VCaP (cell line): ENCODE data around the gene SLC9A8.

Experiments
- H3K27ac ChIP-seq: fragments of 450-650 bp; 2 replicates; pipeline ENCODE4 v1.5.1; 2017
- TF ChIP-seq, protein P1 (sequence below): fragments of 450-650 bp; conservative IDR thresholded peaks from 2 replicates; pipeline ENCODE4 v1.5.1; 2017; ENCODE audit warnings: mild to moderate bottlenecking, moderate library complexity

Gene SLC9A8

DNA sequence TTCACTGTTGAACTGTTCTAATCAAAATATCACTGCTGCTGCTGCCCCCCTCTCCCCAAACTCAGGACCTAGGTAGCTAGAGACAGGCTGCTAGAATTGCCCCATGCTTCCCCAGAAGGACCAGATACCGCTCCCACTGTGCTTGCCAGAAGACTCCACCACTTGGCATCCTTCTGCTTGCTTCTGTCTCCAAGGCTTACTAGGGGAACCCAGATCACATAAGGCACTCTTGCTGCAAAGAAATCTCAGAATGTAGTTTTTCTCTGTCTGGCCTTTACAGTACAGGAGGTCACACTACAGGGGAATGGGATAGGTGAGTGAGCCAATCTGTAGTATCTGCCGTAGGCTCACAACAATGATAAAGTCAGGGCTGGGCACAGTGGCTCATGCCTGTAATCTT is 21.5 kb upstream of the SLC9A8 start:
- TF ChIP-seq, protein P1, sequence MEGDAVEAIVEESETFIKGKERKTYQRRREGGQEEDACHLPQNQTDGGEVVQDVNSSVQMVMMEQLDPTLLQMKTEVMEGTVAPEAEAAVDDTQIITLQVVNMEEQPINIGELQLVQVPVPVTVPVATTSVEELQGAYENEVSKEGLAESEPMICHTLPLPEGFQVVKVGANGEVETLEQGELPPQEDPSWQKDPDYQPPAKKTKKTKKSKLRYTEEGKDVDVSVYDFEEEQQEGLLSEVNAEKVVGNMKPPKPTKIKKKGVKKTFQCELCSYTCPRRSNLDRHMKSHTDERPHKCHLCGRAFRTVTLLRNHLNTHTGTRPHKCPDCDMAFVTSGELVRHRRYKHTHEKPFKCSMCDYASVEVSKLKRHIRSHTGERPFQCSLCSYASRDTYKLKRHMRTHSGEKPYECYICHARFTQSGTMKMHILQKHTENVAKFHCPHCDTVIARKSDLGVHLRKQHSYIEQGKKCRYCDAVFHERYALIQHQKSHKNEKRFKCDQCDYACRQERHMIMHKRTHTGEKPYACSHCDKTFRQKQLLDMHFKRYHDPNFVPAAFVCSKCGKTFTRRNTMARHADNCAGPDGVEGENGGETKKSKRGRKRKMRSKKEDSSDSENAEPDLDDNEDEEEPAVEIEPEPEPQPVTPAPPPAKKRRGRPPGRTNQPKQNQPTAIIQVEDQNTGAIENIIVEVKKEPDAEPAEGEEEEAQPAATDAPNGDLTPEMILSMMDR = no peak
- no peak overlapping the region for H3K27ac ChIP-seq

DNA sequence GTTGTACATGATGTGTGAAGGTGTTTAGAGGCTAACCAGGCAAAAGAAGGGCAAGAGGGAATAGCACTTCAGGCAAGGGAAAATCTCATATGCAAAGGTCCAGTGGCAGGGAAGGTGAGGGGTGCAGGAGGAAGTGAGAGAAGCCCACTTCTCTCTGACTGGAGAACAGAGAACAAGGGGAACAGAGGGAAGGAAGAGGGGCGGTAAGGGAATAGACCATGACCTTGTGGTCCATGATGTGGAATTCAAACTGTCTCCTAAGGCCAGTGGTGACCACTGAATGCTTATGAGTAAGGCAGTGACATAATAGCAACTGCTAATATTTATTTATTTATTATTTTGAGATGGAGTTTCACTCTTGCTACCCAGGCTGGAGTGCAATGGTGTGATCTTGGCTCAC is 20.6 kb upstream of the SLC9A8 start:
- H3K27ac ChIP-seq = no peak overlapping the region
- TF ChIP-seq, protein P1 = no peak

DNA sequence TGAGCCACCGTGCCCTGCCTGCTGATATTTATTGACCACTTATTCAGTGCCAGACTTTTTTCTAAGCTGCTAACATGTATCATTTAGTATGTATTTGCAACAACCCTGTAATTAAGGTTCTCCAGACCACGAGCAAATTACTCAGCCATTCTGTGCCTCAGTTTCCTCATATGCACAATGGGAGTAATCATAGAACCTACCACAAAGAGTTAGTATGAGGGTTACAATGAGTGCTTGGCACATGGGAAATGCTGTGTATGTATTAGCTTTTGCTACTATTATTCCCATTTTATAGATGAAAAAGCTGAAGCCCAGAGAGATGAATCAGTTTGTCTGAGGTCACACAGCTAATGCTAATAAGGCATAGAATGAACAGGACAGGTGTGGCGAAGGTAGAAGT is 20.0 kb upstream of the SLC9A8 start:
- TF ChIP-seq, protein P1 = no peak
- no peak overlapping the region for H3K27ac ChIP-seq

DNA sequence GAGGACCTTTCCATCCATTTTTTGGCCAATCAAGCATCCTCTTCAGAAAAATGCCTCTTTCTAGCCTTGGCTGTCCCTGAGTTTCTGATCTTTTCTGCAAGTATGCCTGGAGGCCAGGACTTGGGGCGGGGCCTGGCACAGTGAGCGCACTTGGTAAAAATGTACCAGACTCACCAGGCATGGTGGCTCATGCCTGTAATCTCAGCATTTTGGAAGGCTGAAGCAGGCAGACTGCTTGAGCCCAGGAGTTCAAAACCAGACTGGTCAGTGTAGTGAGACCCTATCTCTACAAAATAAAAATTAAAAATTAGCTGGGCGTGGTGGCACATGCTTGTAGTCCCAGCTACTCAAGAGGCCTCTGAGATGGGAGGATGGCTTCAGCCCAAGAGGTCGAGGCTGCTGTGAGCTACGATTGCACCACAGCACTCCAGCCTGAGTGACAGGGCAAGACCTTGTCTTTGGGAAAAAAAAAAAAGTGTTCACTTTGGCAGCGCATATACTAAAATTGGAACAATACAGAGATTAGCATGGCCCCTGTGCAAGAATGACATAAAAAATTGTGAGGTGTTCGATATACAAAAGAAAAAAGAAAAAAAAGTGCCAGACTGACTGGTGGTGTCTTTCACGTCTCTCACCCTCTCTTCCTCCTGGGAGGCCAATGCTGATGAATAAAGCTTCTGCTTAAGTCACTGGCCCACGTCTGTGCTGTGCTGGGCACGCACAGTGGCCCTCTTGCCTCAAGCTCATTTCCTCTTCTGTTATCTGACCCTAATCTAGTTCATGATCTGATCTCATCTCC is 18.1 kb upstream of the SLC9A8 start:
- no peak overlapping the region for H3K27ac ChIP-seq
- TF ChIP-seq, protein P1 = no peak

DNA sequence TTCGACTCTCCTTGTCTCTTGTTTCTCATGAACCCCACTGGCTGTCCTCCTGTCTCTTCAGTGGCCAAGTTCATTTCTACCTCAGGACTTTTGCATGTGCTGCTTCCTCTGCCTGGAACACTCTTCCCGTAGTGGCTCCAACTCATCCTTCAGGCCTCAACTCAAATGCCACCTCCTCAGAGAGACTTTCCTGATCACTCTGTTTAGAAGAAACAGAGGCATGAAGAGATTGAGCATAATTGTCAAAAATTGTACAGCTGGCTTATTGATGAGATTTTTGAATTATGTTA is 17.5 kb upstream of the SLC9A8 start:
- TF ChIP-seq, protein P1 = no peak
- no peak overlapping the region for H3K27ac ChIP-seq

DNA sequence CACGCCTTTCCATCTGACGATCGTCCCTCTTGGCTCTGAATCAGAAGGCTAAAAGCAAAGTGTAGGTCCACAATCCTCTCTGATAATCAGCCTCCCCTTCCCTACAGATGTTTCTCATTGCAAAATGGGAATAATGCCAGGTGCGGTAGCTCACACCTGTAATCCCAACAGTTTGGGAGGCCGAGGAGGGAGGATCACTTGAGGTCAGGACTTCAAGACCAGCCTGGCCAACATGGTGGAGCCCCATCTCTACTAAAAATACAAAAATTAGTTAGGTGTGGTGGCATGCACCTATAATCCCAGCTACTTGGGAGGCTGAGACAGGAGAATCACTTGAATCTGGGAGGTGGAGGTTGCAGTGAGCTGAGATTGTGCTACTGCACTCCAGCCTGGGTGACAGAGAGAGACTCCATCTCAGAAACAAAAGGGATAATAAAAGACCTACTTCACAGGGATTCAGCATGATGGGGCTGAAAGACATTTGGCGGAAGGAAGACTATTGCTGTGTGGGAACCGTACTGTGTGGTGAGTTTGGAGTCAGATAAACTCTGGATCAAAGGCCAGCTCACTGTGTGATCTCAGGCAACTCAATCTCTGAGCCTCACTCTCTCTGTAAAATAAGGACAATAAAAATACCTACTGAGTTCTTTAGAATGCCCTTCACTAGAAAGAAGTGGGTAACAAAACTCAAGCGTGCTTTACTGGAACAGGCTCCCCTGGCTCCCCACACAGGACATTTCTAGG is 15.9 kb upstream of the SLC9A8 start:
- TF ChIP-seq, protein P1 = no peak
- H3K27ac ChIP-seq = no peak overlapping the region

DNA sequence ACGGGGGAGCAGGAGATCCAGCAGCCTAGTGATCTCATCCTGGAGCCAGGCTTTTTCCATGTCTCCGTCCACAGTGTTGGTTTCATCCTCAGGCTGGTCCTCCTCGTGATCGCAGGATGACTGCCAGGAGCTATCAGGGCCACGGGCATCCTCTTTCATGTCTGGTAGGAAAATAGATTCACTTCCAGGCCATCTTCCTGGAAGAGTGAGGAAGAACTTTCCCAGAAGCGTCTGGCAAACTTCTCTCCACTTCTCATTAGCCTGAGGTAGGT is 15.3 kb upstream of the SLC9A8 start:
- TF ChIP-seq, protein P1 = no peak
- no peak overlapping the region for H3K27ac ChIP-seq
